HFF-Myc (cell line): ENCODE data around the gene ARHGEF4.

Experiments
- DNase-seq: peaks from one replicate; pipeline ENCODE4 v3.0.0-alpha.2; 2011; ENCODE audit warnings: low read depth; ENCODE audit errors: extremely low read depth
- H3K4me3 ChIP-seq: replicated peaks from 2 replicates; pipeline ENCODE4 v1.5.1; 2011; ENCODE audit warnings: low read depth, mild to moderate bottlenecking, control low read depth, low read length
- TF ChIP-seq, protein P1 (sequence below): IDR thresholded peaks from 2 replicates; pipeline ENCODE4 v1.5.1; 2012; ENCODE audit warnings: mild to moderate bottlenecking, low read depth, low read length, control low read depth; ENCODE audit errors: missing control alignments

ARHGEF4 gene

GRCh38 chr2:130964931-130965330 is 128.2 kb downstream of the ARHGEF4 start:
- TF ChIP-seq, protein P1, sequence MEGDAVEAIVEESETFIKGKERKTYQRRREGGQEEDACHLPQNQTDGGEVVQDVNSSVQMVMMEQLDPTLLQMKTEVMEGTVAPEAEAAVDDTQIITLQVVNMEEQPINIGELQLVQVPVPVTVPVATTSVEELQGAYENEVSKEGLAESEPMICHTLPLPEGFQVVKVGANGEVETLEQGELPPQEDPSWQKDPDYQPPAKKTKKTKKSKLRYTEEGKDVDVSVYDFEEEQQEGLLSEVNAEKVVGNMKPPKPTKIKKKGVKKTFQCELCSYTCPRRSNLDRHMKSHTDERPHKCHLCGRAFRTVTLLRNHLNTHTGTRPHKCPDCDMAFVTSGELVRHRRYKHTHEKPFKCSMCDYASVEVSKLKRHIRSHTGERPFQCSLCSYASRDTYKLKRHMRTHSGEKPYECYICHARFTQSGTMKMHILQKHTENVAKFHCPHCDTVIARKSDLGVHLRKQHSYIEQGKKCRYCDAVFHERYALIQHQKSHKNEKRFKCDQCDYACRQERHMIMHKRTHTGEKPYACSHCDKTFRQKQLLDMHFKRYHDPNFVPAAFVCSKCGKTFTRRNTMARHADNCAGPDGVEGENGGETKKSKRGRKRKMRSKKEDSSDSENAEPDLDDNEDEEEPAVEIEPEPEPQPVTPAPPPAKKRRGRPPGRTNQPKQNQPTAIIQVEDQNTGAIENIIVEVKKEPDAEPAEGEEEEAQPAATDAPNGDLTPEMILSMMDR, result no peak
- no peak overlapping the region for H3K4me3 ChIP-seq
- DNase-seq, result no peak

- TF ChIP-seq, protein P1, result no peak
- no peak for DNase-seq
- no peak overlapping the region for H3K4me3 ChIP-seq
Observed at GRCh38 chr2:130966149-130966774, 129.5 kb downstream of the ARHGEF4 start.

DNA sequence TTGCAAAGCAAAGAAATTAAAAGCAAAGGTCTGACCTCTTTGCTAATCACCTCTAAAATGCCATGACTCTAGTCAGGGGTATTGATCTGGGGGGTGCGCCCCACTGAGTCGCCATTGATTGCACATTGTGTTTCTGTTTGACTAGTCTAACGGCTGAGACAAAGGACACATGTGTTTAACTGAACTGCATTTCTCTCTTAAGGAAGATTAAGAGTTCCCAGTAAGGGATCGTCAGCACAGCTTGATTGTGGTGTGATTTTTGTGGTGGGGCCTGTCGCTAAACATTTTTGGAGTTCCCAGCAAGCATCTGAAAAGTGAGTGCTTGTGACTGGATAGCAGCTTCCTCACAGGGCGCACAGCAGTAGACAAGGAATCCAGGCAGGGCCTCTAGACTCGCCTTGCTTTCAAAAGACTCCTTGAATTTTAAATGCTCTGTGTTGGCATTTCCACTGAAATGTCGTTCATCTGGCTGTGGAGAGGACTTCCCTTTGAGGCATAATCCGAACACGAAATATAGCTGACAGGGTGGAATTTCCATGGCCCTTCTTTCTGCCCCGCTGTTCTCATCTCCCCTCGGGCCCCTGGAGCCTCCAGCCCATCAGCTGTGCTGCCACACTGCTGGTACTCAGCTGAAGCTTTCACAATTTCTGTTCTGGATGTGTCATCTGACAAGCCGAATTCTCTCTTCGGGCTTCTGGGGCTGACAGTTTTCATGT is 130.2 kb downstream of the ARHGEF4 start:
- TF ChIP-seq, protein P1, result no peak
- no peak for DNase-seq
- H3K4me3 ChIP-seq, result no peak overlapping the region

- H3K4me3 ChIP-seq, result no peak overlapping the region
- DNase-seq, result no peak
- TF ChIP-seq, protein P1, result no peak
Observed at GRCh38 chr2:130972410-130972809, 135.7 kb downstream of the ARHGEF4 start.

GRCh38 chr2:130975729-130976128 is 139.0 kb downstream of the ARHGEF4 start:
- no peak for DNase-seq
- TF ChIP-seq, protein P1, result no peak
- no peak overlapping the region for H3K4me3 ChIP-seq

DNA sequence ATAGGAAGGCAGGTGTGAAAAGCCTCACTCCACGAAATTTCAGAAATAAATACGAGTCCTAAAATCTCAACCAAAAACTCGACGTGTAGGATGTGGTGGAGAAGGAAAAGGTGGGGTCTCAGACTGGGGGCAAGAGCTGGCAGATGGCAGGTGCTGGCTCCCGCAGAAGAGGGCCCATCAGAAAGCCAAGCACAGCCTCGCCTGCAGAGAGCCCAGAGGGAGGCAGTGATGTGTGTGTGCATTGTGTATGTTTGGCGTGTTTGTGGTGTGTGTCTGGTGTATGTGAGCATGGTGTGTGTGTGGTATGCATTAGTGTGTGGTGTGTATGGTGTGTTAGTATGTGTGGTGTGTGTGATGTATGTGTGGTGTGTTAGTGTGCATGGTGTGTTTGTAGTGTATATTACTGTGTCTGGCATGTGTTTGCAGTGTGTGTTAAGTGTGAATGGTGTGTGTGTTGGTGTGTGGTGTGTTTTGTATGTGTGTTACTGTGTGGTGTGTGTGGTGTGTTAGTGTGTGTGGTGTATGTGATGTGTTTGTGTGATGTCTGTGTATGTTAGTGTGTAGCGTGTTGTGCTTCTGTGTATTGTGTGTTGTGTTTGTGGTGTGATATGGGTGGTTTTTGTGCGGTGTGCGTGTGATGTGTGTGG is 140.0 kb downstream of the ARHGEF4 start:
- DNase-seq, result no peak
- TF ChIP-seq, protein P1, result no peak
- H3K4me3 ChIP-seq, result no peak overlapping the region
